Epithelial cell of proximal tubule (primary cell): ENCODE data around the gene ARIH2. TPM values are rescaled to one million over a fixed set of nuclear protein-coding genes. Genes with fewer than 3 reads are reported as not detected.

Source experiments
- DNase-seq: peaks from one replicate; pipeline ENCODE4 v3.0.0-alpha.2; 2011; ENCODE audit warnings: low read depth
- H3K4me3 ChIP-seq: 2 replicates; pipeline ENCODE4 v1.5.1; 2011; ENCODE audit warnings: low read depth, mild to moderate bottlenecking, low read length
- total RNA-seq: library from RNA; depleted of rRNA; stranded (reverse); fragments of >200 nt; gene quantifications from 2 replicates; pipeline ENCODE4 v1.2.3, GENCODE V29; 2015
- TF ChIP-seq, protein P1 (sequence below): conservative IDR thresholded peaks from 2 replicates; pipeline ENCODE4 v1.5.1; 2012; ENCODE audit warnings: low read depth, mild to moderate bottlenecking, low read length

The ARIH2 gene
- total RNA-seq, 1 donor from 2014 or later, result 44.8 TPM

DNA sequence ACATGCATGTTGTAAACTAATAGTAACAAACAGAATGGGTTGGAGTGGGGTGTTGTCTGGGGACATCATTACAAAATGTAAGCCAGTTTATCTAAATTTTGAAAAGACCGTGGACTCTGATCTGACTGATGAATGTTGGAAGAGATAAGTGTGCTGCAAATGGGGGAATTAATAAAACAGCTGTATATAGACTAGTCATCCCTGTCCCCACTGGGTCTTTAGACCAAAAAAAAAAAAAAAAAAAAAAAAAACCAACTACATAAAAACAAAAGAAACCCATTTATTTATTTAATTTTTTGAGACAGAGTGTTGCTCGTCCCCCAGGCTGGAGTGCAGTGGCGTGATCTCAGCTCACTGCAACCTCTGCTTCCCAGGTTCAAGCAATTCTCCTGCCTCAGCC is 20.0 kb downstream of the ARIH2 start:
- DNase-seq, result no peak
- TF ChIP-seq, protein P1, sequence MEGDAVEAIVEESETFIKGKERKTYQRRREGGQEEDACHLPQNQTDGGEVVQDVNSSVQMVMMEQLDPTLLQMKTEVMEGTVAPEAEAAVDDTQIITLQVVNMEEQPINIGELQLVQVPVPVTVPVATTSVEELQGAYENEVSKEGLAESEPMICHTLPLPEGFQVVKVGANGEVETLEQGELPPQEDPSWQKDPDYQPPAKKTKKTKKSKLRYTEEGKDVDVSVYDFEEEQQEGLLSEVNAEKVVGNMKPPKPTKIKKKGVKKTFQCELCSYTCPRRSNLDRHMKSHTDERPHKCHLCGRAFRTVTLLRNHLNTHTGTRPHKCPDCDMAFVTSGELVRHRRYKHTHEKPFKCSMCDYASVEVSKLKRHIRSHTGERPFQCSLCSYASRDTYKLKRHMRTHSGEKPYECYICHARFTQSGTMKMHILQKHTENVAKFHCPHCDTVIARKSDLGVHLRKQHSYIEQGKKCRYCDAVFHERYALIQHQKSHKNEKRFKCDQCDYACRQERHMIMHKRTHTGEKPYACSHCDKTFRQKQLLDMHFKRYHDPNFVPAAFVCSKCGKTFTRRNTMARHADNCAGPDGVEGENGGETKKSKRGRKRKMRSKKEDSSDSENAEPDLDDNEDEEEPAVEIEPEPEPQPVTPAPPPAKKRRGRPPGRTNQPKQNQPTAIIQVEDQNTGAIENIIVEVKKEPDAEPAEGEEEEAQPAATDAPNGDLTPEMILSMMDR, result no peak
- no peak overlapping the region for H3K4me3 ChIP-seq

DNA sequence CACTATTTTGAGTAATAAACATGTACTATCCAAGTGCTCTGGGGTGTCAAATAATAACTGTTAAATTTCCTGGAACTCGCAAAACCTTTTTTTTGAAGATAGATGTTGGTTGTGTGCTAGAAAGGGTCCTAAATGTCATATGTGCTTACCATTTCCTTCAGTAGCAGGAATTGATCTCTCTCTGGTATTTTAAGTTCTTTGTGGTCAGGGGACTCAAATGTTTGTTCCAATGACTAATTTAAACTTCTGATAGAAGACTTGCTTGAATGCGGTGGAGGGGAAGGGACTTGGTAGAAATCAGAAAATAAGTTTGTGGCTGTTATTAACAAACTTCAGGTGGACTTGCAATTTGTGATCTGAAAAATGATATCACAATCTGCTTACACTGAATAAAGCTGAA is 26.8 kb downstream of the ARIH2 start:
- no peak overlapping the region for H3K4me3 ChIP-seq
- no peak for DNase-seq
- TF ChIP-seq, protein P1, result no peak

GRCh38 chr3:48945891-48946549 is 27.4 kb downstream of the ARIH2 start:
- no peak for DNase-seq
- no peak overlapping the region for H3K4me3 ChIP-seq
- TF ChIP-seq, protein P1, result no peak

DNA sequence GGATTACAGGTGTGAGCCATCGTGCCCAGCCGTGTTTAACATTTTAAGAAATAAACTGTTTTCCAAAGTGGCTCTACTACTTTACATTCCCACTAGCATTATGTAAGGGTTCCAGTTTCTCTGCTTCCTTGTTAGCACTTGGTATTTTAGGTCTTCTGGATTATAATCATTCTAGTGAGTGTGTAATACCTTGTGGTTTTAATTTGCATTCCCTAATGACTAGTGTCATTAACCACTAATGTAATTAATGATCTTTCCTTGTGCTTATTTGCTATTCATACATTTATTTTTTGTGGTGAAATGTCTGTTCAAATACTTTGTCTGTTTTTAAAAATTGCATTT is 30.7 kb downstream of the ARIH2 start:
- H3K4me3 ChIP-seq, result no peak overlapping the region
- no peak for DNase-seq

GRCh38 chr3:48950051-48950450 is 31.4 kb downstream of the ARIH2 start:
- DNase-seq, result no peak
- H3K4me3 ChIP-seq, result no peak overlapping the region
- TF ChIP-seq, protein P1, result no peak

More for the DNA sequence above, 30.7 kb downstream of the ARIH2 start:
- TF ChIP-seq, protein P1, result no peak

GRCh38 chr3:48951764-48952163 is 33.1 kb downstream of the ARIH2 start:
- TF ChIP-seq, protein P1, result no peak
- no peak for DNase-seq
- no peak overlapping the region for H3K4me3 ChIP-seq

GRCh38 chr3:48952510-48953118 is 34.0 kb downstream of the ARIH2 start:
- H3K4me3 ChIP-seq, result no peak overlapping the region
- no peak for DNase-seq
- TF ChIP-seq, protein P1, result peak; percentile 72
